NCI-H748 treated with DMSO at 0.1 percent for 48 hours (cell line): ENCODE data around the gene MAP4K2.

ENCODE experiments used
- DNase-seq: peaks from one replicate; lab custom pipeline; 2025; lab: John Stamatoyannopoulos, UW

Gene MAP4K2

DNA sequence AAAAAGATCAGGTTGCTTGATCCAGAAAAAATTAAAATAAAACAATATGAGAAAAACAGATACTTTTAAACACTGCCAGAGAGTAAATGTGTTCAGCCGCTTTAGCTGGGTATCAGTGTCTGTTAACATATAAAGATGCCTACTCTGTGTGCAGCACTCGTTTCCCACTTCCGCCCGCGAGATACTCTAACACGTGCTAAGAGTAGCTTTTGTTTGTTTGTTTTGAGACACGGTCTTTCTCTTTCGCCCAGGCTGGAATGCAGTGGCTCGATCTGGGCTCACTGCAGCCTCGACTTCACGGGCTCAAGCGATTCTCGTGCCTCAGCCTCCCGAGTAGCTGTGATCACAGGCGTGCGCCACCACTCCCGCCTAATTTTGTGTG lies 7.9 kb upstream of the MAP4K2 start:
- DNase-seq, result no peak

DNA sequence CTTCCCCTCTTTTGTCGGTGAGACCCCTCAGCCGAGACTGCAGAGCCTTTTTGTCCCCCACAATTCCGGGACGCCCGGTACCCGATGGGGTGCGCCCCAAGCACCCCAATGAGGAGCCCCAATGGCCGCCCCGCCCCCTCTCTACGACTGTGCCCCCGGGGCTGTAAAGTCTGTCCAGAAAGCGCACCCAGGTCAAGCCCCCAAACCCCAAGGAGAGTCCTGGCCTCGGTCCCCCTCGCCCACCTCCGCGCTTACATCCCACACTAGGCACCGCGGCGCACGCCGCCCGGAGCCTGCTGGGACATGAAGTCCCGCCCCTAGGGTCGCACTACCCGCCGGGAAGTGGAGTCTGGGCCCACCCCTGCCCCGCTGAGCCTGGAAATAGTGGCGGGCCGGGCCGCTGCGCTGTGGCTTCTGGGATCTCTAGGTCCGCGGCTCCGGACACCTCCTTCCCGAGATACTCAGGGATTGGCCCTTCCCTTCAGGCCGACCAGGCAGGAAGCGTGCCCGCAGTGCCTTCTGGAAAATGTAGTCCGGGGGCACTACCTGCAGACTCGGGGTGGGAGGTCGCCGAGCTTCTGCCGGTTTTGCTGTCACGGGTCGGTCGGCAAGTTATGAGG lies 7.4 kb upstream of the MAP4K2 start, which contains the start of gene MEN1:
Gene MEN1 (minus strand): TSS at position 281 of the 620 bp plus-strand sequence. CDS start 442 bp downstream, outside the sequence.
- peak; percentile 92 for DNase-seq

GRCh38 chr11:64809781-64810241 lies 6.8 kb upstream of the MAP4K2 start:
- DNase-seq, result peak; percentile 21

DNA sequence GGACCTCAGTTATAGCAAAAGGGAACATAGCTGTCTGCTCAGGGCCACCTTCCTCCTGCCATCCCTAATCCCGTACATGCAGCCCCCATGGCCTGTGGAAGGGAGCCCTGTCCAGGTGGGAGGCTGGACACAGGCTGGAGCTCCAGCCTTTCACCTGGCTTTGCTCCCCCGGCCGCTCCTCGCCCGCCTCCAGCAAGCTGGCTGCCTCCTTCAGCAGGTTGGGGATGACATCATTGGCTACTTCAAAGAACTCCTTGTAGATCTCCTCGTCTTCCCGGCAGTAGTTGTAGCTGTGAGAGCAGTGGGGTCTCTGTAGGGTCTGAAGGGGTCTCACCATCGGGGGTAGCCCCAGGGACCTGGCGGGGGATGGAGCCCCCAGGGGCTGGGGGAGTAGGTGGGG lies 2.5 kb upstream of the MAP4K2 start:
- DNase-seq, result no peak

DNA sequence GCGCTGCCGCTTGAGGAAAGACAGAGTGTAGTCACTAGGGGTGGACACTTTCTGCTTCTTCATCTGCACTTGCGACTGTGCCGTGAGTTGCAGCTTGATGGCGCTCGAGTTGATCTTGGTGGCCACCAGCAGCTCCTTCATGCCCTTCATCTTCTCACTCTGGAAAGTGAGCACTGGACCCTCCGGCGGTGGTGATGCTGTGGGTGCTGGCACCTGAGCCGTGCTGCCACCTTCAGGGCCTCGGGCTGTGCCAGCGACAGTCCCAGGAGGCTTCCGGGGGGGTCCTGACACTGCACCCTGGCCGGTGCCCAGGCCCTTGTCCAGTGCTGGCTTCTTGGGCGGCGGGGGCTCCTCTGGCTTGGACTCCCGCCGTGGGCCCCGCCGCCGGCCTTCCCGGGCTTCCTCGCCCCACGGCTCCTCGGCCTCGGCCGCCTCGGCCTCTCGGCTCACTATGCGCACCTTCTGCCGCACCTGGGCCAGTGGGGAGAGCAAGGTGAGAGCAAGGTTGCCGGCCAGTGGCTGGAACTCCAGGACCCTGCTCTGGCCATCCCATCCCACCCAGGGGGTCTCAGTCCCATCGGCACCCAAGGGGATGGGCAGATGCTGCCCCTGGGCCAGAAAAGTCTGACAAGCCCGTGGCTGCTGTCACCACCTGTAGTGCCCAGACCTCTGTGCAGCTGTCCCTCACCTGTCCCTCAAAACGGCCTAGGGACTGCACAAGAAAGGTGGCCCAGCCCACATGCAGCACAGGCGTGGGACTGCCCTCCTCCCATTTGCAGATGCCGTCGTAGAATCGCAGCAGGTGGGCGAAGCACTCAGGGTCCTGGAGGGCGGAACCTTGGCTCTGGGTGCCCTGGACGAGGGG lies 1.6 kb upstream of the MAP4K2 start:
- DNase-seq, result no peak

DNA sequence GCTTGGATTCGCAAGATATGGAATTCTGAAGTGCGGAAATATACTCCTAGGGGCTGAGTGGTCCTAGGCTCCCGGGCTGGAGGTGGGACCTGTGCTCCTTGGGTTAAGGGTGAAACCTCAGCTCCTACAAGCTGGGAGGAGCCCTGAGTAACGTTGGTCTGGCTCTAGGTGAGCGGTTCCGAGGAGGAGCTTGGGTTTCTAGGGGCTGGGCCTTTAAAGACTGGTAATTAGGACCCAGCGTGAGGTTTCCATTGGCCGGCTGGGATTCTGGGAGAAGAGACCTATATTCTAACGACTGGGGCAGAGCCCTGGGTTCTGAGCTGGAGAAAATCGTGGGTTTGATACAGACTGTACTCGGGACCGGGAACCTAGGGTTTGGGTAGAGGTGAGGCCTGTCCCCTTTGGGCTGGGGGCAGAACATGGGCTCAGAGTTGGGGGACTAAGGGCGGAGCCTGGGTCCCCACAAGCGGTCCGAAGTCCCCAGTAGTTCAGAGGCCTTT lies 882 bp upstream of the MAP4K2 start:
- DNase-seq, result no peak

- DNase-seq, result no peak
Observed at GRCh38 chr11:64802370-64803157, 450 bp downstream of the MAP4K2 start.

- DNase-seq, result no peak
Observed at GRCh38 chr11:64801561-64802369, 1.2 kb downstream of the MAP4K2 start.

GRCh38 chr11:64801158-64801464 lies 1.9 kb downstream of the MAP4K2 start:
- no peak for DNase-seq

DNA sequence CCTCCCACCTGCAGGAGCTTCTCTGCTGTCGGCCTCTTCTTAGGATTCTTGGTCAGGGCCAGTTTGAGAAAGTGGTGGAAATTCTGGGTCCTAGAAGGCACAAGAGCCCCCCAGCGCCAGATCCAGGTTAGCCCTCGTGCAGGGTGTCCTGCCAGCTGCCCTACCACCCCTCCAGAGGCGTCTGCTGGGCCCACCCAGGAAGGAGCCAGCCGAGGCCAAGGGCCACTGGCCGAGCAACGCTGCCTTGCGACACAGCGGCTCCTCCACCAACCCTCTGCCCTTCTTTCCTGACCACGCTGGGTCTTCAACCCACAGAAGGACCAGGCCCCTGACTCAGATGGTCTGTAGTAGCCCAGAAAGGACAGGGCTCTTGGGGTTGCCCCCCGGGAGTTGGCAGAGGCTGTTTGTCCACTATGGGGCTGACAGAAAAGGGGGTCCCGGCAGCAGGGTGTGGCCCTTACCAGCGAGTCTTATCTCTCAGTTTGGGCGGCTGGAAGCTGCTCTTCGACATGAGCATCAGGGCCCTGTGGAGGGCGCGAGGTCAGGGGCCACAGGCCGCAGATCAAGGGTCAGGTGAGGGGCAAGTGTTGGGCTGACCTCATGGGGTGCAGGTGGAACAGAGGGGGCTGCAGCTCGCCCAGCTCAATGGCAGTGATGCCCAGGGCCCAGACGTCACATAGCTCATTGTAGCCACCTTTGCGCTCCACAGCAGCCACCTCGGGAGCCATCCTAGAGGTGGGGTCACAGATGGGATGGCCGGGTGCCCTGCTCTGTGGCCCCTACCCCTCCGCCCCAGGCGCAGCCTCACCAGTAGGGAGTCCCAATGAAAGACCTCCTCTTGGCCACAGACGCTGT lies 2.5 kb downstream of the MAP4K2 start:
- no peak for DNase-seq

DNA sequence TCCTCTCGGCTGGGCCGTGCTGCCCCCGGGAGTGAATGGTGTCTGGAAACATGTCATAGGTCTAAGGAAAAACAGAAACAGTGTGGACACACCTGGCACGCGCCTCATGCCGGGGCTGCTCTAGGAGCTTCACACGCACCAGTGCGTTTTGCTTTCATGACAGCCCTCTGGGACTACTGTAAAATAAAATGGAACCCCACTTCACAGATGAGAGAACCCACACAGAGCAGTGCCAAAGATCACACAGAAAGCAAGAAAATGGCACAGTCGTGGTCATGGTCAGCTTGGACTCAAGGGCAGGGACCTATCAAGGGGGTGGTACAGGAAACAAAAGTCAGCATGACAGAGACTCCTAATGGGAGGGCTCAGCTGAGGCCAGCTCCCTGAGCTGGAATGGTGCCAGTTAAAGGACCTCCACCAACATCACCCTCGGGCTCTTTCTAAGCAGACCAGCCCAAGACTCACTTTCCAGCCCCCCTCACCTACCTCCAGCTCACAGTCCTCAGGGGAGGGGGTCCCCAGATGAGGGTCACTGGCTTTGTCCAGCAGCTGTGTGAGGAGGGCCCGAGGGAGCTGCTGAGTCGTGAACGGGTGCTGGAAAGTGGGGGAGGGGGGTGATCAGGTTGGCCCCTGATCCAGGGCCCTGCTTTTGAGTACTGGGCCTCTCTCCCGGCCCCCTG lies 3.3 kb downstream of the MAP4K2 start:
- no peak for DNase-seq

GRCh38 chr11:64799256-64799622 lies 3.8 kb downstream of the MAP4K2 start:
- no peak for DNase-seq

GRCh38 chr11:64796757-64797541 lies 6.1 kb downstream of the MAP4K2 start:
- no peak for DNase-seq

DNA sequence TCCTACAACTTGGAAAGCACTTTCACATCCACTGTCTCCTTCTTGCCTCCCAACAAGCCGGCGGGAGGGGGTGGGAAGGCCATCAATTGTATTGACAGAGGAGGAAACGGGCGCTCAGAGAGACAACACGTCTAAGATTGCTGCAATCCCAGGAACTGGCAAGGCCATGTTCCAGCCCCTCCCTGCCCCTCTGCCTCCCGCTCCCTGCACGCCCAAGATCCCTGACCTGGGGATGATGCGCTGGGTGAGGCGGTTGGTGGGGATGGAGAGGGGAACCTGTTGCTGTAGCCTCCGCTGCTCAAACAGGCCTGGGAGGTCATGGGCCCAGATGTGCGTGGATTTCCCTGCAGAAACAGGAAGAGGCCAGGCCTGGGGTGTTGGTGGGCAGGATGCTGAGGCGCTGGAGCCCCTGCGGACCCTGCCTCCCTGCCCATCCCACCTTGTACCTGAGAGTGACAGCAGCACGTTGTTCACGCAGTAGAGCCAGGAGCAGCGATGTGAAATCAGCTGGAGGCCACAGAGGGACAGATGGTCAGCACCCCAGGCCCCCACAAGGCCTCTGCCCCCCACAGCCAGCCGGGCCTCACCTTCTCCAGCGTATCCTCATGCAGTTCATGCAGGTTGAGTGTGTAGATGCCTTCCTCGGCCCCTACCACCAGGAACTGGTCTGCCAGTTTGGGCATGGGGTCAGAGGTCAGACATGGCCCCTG lies 6.8 kb downstream of the MAP4K2 start:
- no peak for DNase-seq

DNA sequence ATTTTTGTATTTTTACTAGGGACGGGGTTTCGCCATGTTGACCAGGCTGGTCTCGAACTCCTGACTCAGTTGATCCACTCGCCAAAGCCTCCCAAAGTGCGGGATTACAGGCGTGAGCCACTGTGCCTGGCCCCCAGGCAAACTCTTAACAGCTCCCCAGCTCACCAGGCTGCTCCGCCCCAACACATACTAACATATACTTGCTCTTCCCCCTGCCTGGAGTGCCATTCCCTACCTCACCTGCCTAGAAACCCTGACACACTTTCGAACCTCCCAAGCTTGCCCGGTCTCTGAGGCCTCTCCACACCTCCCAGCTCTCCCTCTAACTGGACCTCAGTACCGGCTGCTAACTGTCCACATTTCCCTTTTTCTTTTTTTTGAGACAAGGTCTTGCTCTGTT lies 8.5 kb downstream of the MAP4K2 start:
- DNase-seq, result no peak

- DNase-seq, result no peak
Observed at GRCh38 chr11:64793271-64794160, 9.5 kb downstream of the MAP4K2 start.

GRCh38 chr11:64792482-64792881 lies 10.5 kb downstream of the MAP4K2 start:
- DNase-seq, result no peak
